HEK293T (cell line): ENCODE measurements around the gene GPR39.

ENCODE experiments used
- ARNT ChIP-seq: fragments of 450-650 bp; IDR thresholded peaks from 2 replicates; pipeline ENCODE4 v1.6.1; 2017; ENCODE audit warnings: mild to moderate bottlenecking
- BHLHE40 ChIP-seq: fragments of 450-650 bp; IDR thresholded peaks from 2 replicates; pipeline ENCODE4 v1.6.1; 2016; ENCODE audit warnings: mild to moderate bottlenecking, moderate library complexity, borderline replicate concordance
- CTBP1 ChIP-seq: fragments of 450-650 bp; IDR thresholded peaks from 2 replicates; pipeline ENCODE4 v1.6.1; 2016; ENCODE audit warnings: borderline replicate concordance
- ELF4 ChIP-seq: fragments of 450-650 bp; IDR thresholded peaks from 2 replicates; pipeline ENCODE4 v1.6.1; 2017; ENCODE audit warnings: antibody characterized with exemption
- FOXA1 ChIP-seq: fragments of 450-650 bp; IDR thresholded peaks from 2 replicates; pipeline ENCODE4 v1.6.1; 2016; ENCODE audit warnings: mild to moderate bottlenecking
- FOXK2 ChIP-seq: fragments of 450-650 bp; IDR thresholded peaks from 2 replicates; pipeline ENCODE4 v1.6.1; 2016; ENCODE audit warnings: mild to moderate bottlenecking
- FOXM1 ChIP-seq: fragments of 450-650 bp; IDR thresholded peaks from 2 replicates; pipeline ENCODE4 v1.6.1; 2017; ENCODE audit warnings: mild to moderate bottlenecking, borderline replicate concordance
- HDGF ChIP-seq: fragments of 450-650 bp; IDR thresholded peaks from 2 replicates; pipeline ENCODE4 v1.6.1; 2017; ENCODE audit warnings: antibody characterized with exemption, borderline replicate concordance
- NFRKB ChIP-seq: fragments of 450-650 bp; IDR thresholded peaks from 2 replicates; pipeline ENCODE4 v1.6.1; 2016; ENCODE audit warnings: mild to moderate bottlenecking, moderate library complexity
- SP1 ChIP-seq: fragments of 450-650 bp; IDR thresholded peaks from 2 replicates; pipeline ENCODE4 v1.6.1; 2017
- SUZ12 ChIP-seq: fragments of 450-650 bp; IDR thresholded peaks from 2 replicates; pipeline ENCODE4 v1.6.1; 2016; ENCODE audit warnings: mild to moderate bottlenecking
- TARDBP ChIP-seq: fragments of 450-650 bp; IDR thresholded peaks from 2 replicates; pipeline ENCODE4 v1.6.1; 2016
- TF ChIP-seq, protein P1 (sequence below): fragments of 450-650 bp; IDR thresholded peaks from 2 replicates; pipeline ENCODE4 v1.6.1; 2016

GRCh38 chr2:132611719-132612118, 195.1 kb downstream of the GPR39 start:
- TF ChIP-seq ARNT (no peak), BHLHE40 (no peak), HDGF (no peak), NFRKB (no peak), SUZ12 (no peak), SP1 (no peak), FOXK2 (no peak), TARDBP (no peak), FOXM1 (no peak), FOXA1 (no peak), ELF4 (no peak), CTBP1 (no peak)
- TF ChIP-seq, protein P1, sequence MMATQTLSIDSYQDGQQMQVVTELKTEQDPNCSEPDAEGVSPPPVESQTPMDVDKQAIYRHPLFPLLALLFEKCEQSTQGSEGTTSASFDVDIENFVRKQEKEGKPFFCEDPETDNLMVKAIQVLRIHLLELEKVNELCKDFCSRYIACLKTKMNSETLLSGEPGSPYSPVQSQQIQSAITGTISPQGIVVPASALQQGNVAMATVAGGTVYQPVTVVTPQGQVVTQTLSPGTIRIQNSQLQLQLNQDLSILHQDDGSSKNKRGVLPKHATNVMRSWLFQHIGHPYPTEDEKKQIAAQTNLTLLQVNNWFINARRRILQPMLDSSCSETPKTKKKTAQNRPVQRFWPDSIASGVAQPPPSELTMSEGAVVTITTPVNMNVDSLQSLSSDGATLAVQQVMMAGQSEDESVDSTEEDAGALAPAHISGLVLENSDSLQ, result no peak
